Kidney (tissue), 14 donors: ENCODE data around the gene CAPN7. TPM values are rescaled to one million over a fixed set of nuclear protein-coding genes. Genes with fewer than 3 reads are reported as not detected.

Experiments used
- DNase-seq, 5 donors: peaks; one replicate each; pipeline ENCODE4 v3.0.0-alpha.2; 2013 to 2020
- FAIRE-seq: peaks from 2 replicates; lab custom pipeline; 2012; peaks lifted over from hg19 to GRCh38; lab: Jason Lieb, UNC
- H3K27ac ChIP-seq, 2 donors: one replicate each; pipeline ENCODE4 v1.7.0; 2013; ENCODE audit warnings: low read depth in 2 of 2, low read length in 2 of 2, inconsistent platforms in 1 of 2
- H3K27me3 ChIP-seq: one replicate; pipeline ENCODE4 v1.7.1; 2013; ENCODE audit warnings: low read length, inconsistent platforms; ENCODE audit not compliant: control insufficient read depth, insufficient read depth
- H3K36me3 ChIP-seq, 3 donors: one replicate each; pipeline versions ENCODE4 v1.7.0 to v1.7.1; 2013; ENCODE audit warnings: low read length in 3 of 3, control low read depth in 1 of 3, inconsistent platforms in 1 of 3; ENCODE audit not compliant: insufficient read depth in 3 of 3, control insufficient read depth in 2 of 3
- H3K4me1 ChIP-seq, 3 donors: one replicate each; pipeline versions ENCODE4 v1.7.0 to v1.7.1; 2013; ENCODE audit warnings: low read length in 3 of 3, inconsistent platforms in 1 of 3, low read depth in 1 of 3; ENCODE audit not compliant: control insufficient read depth in 2 of 3, insufficient read depth in 2 of 3
- H3K4me3 ChIP-seq, 3 donors: one replicate each; pipeline versions ENCODE4 v1.7.0 to v1.8.1; 2013; ENCODE audit warnings: low read length in 3 of 3, control low read depth in 1 of 3, inconsistent platforms in 1 of 3
- H3K9ac ChIP-seq, 3 donors: one replicate each; pipeline versions ENCODE4 v1.7.0 to v1.7.1; 2013; ENCODE audit warnings: low read length in 3 of 3, control low read depth in 1 of 3, inconsistent platforms in 1 of 3
- H3K9me3 ChIP-seq, 3 donors: one replicate each; pipeline versions ENCODE4 v1.7.0 to v1.7.1; 2013; ENCODE audit warnings: low read length in 3 of 3, control low read depth in 1 of 3, inconsistent platforms in 1 of 3; ENCODE audit not compliant: control insufficient read depth in 2 of 3, insufficient read depth in 1 of 3
- CTCF ChIP-seq: IDR thresholded peaks from 3 replicates; pipeline ENCODE4 v1.5.1; 2012; ENCODE audit warnings: mild to moderate bottlenecking, moderate library complexity, borderline replicate concordance; ENCODE audit not compliant: insufficient read depth; ENCODE audit errors: extremely low read depth
- intact Hi-C: fragments of 100-400 bp; cut with DNase I; formaldehyde crosslinking; loops from one replicate; pipeline ENCODE4 v1.11.1; 2022
- polyA plus RNA-seq: library from polyadenylated mRNA; stranded (reverse); fragments of 350-450 nt; fragmentation: Illumina TruSeq; extraction: RNeasy Lipid Tissue Mini Kit (QIAGEN cat#74804); gene quantifications from one replicate; pipeline ENCODE4 v1.2.3, GENCODE V29; 2014; ENCODE audit warnings: low read depth, low replicate concordance; ENCODE audit not compliant: insufficient read depth
- total RNA-seq: library from RNA; stranded (reverse); fragmentation: NEBNext Ultra II Directional; extraction: Animal tissue kit (Norgen Biotek cat#: 25700); gene quantifications from one replicate; pipeline ENCODE4 v1.2.1, GENCODE V29; 2021
- donor health status: control.
- donor health status: control.
- donor health status: control.
- donor health status: control.
- donor health status: control.
- donor health status: DM: yes; HTN: yes; CAD: no.
- donor health status: Normal renal cell carcinoma (clear cell type).

The CAPN7 gene
- total and polyA plus RNA-seq, 2 donors from 2014 or later: 14.9 to 40.7 TPM

DNA sequence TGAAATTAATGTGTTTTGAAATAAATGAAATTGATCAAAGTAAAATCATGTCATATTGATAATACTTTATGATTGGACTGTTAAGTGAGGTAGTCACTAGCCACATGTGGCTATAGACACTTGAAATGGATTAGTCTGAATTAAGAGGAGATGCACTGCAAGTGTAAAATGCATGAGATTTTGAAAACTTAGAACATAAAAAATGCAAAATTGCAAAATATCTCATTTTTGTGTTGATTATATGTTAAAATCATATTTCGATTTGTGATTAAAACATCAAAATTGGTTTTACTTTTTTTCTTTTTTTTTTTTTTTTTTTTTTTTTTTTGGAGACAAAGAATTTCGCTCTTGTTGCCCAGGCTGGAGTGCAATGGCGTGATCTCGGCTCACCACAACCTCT lies 23.2 kb downstream of the CAPN7 start:
- Histone ChIP-seq H3K36me3 (peaks cover 10 to 50% (median 27%) of the 10 kb centered on the region in 3 donors), H3K9me3 (no peaks in the 10 kb centered on the region), H3K27ac (no peak overlapping the region), H3K4me3 (no peak overlapping the region), H3K27me3 (no peaks in the 10 kb centered on the region), H3K4me1 (no peaks in the 10 kb centered on the region), H3K9ac (no peak overlapping the region)
- no peak for TF ChIP-seq CTCF
- intact Hi-C loops: no loop called here
- no peak for DNase-seq
- FAIRE-seq: no peak

DNA sequence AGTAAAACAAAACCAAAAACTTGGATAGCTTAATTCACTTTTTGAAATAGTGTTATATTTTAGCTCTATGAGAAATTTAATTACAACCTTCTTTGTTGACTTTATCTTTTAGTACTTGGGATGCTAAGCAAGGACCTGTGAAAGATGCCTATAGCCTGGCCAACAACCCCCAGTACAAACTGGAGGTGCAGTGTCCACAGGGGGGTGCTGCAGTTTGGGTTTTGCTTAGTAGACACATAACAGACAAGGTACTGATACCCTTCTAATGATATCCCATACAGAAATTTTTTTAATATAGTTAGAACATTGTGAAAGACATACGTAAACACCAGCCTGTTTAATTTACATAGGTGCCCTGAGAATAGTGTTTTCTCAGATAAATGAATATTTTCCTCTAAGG lies 35.3 kb downstream of the CAPN7 start:
- H3K4me1 ChIP-seq: no peaks in the 10 kb centered on the region
- intact Hi-C loops: no loop called here
- H3K27ac ChIP-seq: no peak overlapping the region
- H3K4me3 ChIP-seq: no peak overlapping the region
- H3K27me3 ChIP-seq: no peaks in the 10 kb centered on the region
- H3K9me3 ChIP-seq: no peaks in the 10 kb centered on the region
- peak; percentile 16 for TF ChIP-seq CTCF
- DNase-seq (peak in 1 of 5 donors; percentile 13), FAIRE-seq (no peak)
- peaks cover 17 to 35% (median 17%) of the 10 kb centered on the region in 3 donors for H3K36me3 ChIP-seq
- H3K9ac ChIP-seq: no peak overlapping the region

DNA sequence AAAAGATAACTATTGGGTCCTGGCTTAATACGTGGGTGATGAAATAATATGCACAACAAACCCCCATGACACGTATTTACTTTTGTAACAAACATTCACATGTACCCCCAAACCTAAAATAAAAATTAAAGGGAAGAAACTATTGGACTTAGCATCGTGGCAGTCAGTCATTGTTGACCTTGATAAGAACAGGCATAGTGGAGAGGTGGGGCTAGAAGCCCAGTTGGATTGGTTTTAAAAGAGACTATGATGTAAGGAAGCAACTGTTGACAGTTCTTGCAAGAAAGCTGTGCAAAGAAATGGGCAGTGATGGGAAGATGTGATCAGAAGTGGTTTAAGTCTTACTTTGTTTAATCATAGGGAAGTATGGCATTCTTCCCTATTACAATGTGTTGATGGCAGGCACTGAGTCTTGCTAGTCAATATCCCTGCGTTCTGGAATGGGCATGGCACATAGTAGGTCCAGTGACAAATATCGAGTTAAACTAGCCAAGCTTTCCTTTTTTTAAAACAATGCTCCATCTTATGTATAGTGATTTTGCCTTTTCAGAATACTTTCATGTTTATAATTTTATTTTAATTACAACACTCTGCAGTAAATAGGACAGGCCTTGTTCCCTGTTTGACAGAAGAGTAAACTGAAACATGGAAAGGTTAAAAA lies 37.9 kb downstream of the CAPN7 start:
- FAIRE-seq (no peak), DNase-seq (no peak)
- Histone ChIP-seq H3K27me3 (no peaks in the 10 kb centered on the region), H3K4me3 (no peak overlapping the region), H3K27ac (no peak overlapping the region), H3K4me1 (no peaks in the 10 kb centered on the region), H3K36me3 (peaks cover 19 to 44% (median 24%) of the 10 kb centered on the region in 3 donors), H3K9me3 (no peaks in the 10 kb centered on the region), H3K9ac (no peak overlapping the region)
- intact Hi-C loops: no loop called here
- TF ChIP-seq CTCF: no peak
